Raji (cell line): ENCODE results near the gene PHF19.

Experiments
- POLR2A ChIP-seq: IDR thresholded peaks from 2 replicates; pipeline ENCODE4 v1.6.1; 2011; ENCODE audit warnings: low read depth, low read length, control low read depth; ENCODE audit not compliant: insufficient read depth

PHF19 gene

GRCh38 chr9:120890320-120891244 lies 13.6 kb upstream of the PHF19 start:
- TF ChIP-seq POLR2A: no peak

GRCh38 chr9:120889606-120890271 lies 12.8 kb upstream of the PHF19 start:
- TF ChIP-seq POLR2A: no peak

GRCh38 chr9:120888626-120889025 lies 11.6 kb upstream of the PHF19 start:
- no peak for TF ChIP-seq POLR2A

- TF ChIP-seq POLR2A: no peak
Measured at GRCh38 chr9:120886490-120886967, 9.5 kb upstream of the PHF19 start.

DNA sequence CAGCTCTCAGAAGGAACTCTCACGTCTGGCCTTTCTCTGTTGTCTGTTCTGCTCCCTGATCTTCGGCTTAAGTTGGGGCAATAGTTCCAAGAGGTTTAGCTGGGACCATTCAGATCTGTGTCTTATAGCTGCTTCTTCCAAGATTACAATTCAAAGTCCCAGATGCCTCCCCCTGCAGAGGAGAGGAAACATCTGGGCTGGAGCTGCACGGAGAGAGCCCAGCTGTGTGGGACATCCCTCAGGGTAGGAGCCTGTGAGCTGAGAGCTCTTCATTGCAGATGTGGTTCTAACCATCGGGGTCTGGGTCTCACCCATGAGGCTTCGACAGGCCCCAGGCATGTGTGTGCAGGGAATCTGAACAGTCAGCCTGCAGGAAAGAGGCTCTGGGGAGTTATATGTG lies 9.0 kb upstream of the PHF19 start:
- TF ChIP-seq POLR2A: no peak

DNA sequence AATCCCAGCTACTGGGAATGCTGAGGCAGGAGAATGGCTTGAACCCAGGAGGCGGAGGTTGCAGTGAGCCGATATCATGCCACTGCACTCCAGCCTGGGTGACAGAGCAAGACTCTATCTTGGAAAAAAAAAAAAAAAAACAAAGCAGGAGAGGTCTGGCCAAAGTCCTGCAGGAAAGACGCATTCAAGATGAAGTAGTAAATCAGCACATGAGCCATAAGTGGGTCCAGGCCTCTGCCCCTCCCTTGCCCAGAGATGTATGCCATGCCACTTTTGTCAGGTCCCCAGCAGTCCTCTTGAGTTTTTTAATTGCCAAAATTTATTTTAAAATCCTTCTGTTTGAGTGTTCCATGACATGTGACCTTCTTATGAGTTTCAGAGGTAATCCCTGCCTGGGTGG lies 8.5 kb upstream of the PHF19 start:
- TF ChIP-seq POLR2A: no peak

- TF ChIP-seq POLR2A: no peak
Measured at GRCh38 chr9:120883608-120883996, 6.6 kb upstream of the PHF19 start.

DNA sequence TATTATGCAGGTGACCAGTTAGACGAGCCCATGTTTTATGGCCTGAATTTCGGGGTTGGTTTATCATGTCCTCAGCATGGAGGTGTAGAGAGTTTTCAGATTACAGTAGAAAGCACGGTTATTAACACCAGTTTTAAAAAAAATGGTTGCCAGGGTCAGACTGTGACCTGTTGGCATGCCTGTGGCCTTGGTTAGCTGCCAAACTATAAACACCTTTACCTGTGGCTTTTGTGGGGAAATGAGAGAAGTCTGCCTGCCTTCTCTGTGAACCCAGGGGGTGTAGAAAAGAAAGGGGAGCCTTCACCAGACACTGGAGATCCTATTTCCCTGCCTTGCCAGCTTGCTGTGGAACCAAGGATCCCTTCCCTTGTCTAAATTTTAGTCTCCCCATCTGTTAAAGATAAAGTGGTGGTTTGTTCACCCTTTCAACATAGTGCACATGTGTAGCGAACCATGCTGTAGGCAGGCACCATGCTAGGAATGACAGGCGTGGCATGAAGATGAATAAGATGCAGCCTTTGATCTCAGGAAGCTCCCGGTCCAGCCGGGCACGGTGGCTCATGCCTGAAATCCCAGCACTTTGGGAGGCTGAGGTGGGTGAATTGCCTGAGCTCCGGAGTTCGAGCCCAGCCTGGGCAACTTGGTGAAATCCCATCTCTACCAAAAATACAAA lies 6.1 kb upstream of the PHF19 start:
- no peak for TF ChIP-seq POLR2A

DNA sequence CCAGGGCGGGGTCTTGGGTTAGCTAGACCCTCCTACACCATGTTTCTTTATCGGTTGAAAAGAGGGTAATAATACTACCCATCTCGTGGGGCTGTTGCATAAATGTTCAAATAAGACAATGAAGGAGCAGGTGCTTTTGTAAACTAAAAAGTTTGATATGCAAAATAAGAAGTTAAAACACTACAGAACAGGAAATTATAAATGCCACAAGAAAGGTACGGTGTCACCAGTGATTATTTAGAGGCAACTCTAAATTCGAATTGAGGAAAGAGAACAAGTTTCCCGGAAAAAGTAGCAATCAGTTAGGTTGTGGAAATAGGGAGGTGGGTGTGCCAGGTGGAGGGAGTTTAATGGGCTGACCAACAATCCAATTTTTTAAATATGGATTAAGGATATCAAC lies 2.5 kb upstream of the PHF19 start:
- TF ChIP-seq POLR2A: no peak

- no peak; the same call in none of the 2 replicates for TF ChIP-seq POLR2A
Measured at GRCh38 chr9:120878188-120879130, 1.5 kb upstream of the PHF19 start.

DNA sequence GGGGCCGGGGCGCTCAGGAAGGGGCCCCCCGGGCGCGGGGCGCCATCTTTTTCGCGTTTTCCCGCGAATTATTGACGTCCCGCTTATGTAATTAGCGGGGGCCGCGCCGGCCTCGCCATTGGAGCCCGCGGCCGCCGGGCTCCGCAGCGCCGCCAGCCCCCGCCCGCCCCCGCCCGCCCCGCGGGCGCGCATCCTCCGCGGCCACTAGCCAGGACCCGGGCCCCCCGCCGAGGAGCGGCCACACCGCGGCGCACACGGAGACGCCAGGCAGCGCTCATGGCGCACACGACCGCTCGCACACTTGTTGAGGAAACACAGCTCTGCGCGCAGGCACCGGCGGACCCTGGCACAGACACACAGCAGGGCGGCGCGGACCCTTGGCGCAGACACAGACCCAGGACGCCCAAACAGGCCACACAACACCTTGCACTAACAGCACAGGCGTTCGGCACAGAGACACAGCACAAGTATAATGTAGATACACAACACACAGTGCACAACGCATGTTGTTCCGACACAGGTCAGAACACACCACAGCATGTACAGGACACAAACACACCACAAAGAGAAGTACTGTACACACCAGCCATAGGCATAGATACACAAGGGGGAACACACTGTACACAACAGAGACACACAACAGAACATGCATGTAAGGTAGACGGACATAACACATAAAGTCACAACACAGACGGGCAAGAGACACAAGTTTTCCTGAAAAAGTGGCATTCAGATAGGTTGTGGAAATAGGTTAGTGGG lies 467 bp upstream of the PHF19 start:
- peak; percentile 84 for TF ChIP-seq POLR2A

GRCh38 chr9:120875954-120876841 lies 790 bp downstream of the PHF19 start:
- TF ChIP-seq POLR2A: peak; percentile 58

DNA sequence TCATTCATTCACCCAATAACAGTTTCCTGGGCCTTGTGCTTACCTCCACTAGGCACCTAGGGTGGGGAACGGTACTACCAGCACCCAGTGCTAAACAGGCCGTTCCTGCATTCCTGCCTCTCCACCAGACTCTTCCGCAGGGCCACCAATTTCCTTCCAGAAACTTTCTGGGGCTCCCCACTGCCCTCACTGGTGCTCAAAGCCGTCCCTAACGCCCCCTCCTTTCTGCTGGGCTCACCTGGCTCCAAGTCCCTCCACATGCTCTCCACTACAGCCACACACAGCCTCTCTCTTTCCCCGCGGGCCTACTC lies 1.4 kb downstream of the PHF19 start:
- TF ChIP-seq POLR2A: no peak
